ENCODE data around the gene SKIC8.

The SKIC8 gene

GRCh38 chr15:78320183-78320582, 20.8 kb upstream of the SKIC8 start:
- H3K9me3 ChIP-seq (ENCODE audit: insufficient read depth, low read depth, low read length), result no peaks in the 10 kb centered on the region
- H3K9ac ChIP-seq (ENCODE audit: low read depth, low read length), result no peak overlapping the region
- H3K27ac ChIP-seq (ENCODE audit: low read length), result no peak overlapping the region
- H3K4me1 ChIP-seq (ENCODE audit: insufficient read depth, low read length), result peaks cover 30% of the 10 kb centered on the region
- no peaks in the 10 kb centered on the region for H3K36me3 ChIP-seq (ENCODE audit: insufficient read depth, low read depth, low read length)
- no peaks in the 10 kb centered on the region for H3K27me3 ChIP-seq (ENCODE audit: insufficient read depth, low read length)
- H3K4me3 ChIP-seq (ENCODE audit: low read length), result no peak overlapping the region

- H3K4me1 ChIP-seq (ENCODE audit: insufficient read depth, low read length), result peaks cover 30% of the 10 kb centered on the region
- H3K27ac ChIP-seq (ENCODE audit: low read length), result no peak overlapping the region
- H3K9me3 ChIP-seq (ENCODE audit: insufficient read depth, low read depth, low read length), result no peaks in the 10 kb centered on the region
- no peak overlapping the region for H3K9ac ChIP-seq (ENCODE audit: low read depth, low read length)
- no peak overlapping the region for H3K4me3 ChIP-seq (ENCODE audit: low read length)
- no peaks in the 10 kb centered on the region for H3K27me3 ChIP-seq (ENCODE audit: insufficient read depth, low read length)
- H3K36me3 ChIP-seq (ENCODE audit: insufficient read depth, low read depth, low read length), result no peaks in the 10 kb centered on the region
Observed at GRCh38 chr15:78319588-78319987, 20.2 kb upstream of the SKIC8 start.

GRCh38 chr15:78317145-78317836, 17.9 kb upstream of the SKIC8 start:
- Histone ChIP-seq H3K4me1 (ENCODE audit: insufficient read depth, low read length) (peaks cover 27% of the 10 kb centered on the region), H3K27me3 (ENCODE audit: insufficient read depth, low read length) (no peaks in the 10 kb centered on the region), H3K4me3 (ENCODE audit: low read length) (no peak overlapping the region), H3K36me3 (ENCODE audit: insufficient read depth, low read depth, low read length) (no peaks in the 10 kb centered on the region), H3K27ac (ENCODE audit: low read length) (no peak overlapping the region), H3K9ac (ENCODE audit: low read depth, low read length) (peak overlapping the region; percentile 46; the same call in 1 of the 2 replicates), H3K9me3 (ENCODE audit: insufficient read depth, low read depth, low read length) (no peaks in the 10 kb centered on the region)

- Histone ChIP-seq H3K9ac (ENCODE audit: low read depth, low read length) (peak overlapping the region; percentile 46; the same call in 1 of the 2 replicates), H3K36me3 (ENCODE audit: insufficient read depth, low read depth, low read length) (no peaks in the 10 kb centered on the region), H3K9me3 (ENCODE audit: insufficient read depth, low read depth, low read length) (no peaks in the 10 kb centered on the region), H3K27me3 (ENCODE audit: insufficient read depth, low read length) (no peaks in the 10 kb centered on the region), H3K4me3 (ENCODE audit: low read length) (no peak overlapping the region), H3K27ac (ENCODE audit: low read length) (peak overlapping the region; percentile 31), H3K4me1 (ENCODE audit: insufficient read depth, low read length) (peaks cover 20% of the 10 kb centered on the region)
Observed at GRCh38 chr15:78316283-78317083, 17.1 kb upstream of the SKIC8 start.

- H3K4me3 ChIP-seq (ENCODE audit: low read length), result no peak overlapping the region
- H3K27ac ChIP-seq (ENCODE audit: low read length), result peak overlapping the region; percentile 31
- H3K4me1 ChIP-seq (ENCODE audit: insufficient read depth, low read length), result peaks cover 17% of the 10 kb centered on the region; the same call in 1 of the 2 replicates
- H3K9me3 ChIP-seq (ENCODE audit: insufficient read depth, low read depth, low read length), result no peaks in the 10 kb centered on the region
- H3K27me3 ChIP-seq (ENCODE audit: insufficient read depth, low read length), result no peaks in the 10 kb centered on the region
- H3K36me3 ChIP-seq (ENCODE audit: insufficient read depth, low read depth, low read length), result no peaks in the 10 kb centered on the region
- H3K9ac ChIP-seq (ENCODE audit: low read depth, low read length), result peak overlapping the region; percentile 46; the same call in 1 of the 2 replicates
Observed at GRCh38 chr15:78315686-78316282, 16.4 kb upstream of the SKIC8 start.

- Histone ChIP-seq H3K27me3 (ENCODE audit: insufficient read depth, low read length) (no peaks in the 10 kb centered on the region), H3K9ac (ENCODE audit: low read depth, low read length) (no peak overlapping the region), H3K27ac (ENCODE audit: low read length) (no peak overlapping the region), H3K4me1 (ENCODE audit: insufficient read depth, low read length) (peaks cover 17% of the 10 kb centered on the region; the same call in 1 of the 2 replicates), H3K4me3 (ENCODE audit: low read length) (no peak overlapping the region), H3K36me3 (ENCODE audit: insufficient read depth, low read depth, low read length) (no peaks in the 10 kb centered on the region), H3K9me3 (ENCODE audit: insufficient read depth, low read depth, low read length) (no peaks in the 10 kb centered on the region)
Observed at GRCh38 chr15:78314181-78314581, 14.8 kb upstream of the SKIC8 start.

GRCh38 chr15:78313383-78313782, 14.0 kb upstream of the SKIC8 start:
- no peak overlapping the region for H3K4me3 ChIP-seq (ENCODE audit: low read length)
- H3K27me3 ChIP-seq (ENCODE audit: insufficient read depth, low read length), result no peaks in the 10 kb centered on the region
- H3K9me3 ChIP-seq (ENCODE audit: insufficient read depth, low read depth, low read length), result no peaks in the 10 kb centered on the region
- H3K36me3 ChIP-seq (ENCODE audit: insufficient read depth, low read depth, low read length), result no peaks in the 10 kb centered on the region
- no peak overlapping the region for H3K27ac ChIP-seq (ENCODE audit: low read length)
- no peak overlapping the region for H3K9ac ChIP-seq (ENCODE audit: low read depth, low read length)
- H3K4me1 ChIP-seq (ENCODE audit: insufficient read depth, low read length), result peaks cover 17% of the 10 kb centered on the region; the same call in 1 of the 2 replicates

GRCh38 chr15:78312957-78313356, 13.5 kb upstream of the SKIC8 start:
- H3K9ac ChIP-seq (ENCODE audit: low read depth, low read length), result no peak overlapping the region; the same call in 1 of the 2 replicates
- H3K9me3 ChIP-seq (ENCODE audit: insufficient read depth, low read depth, low read length), result no peaks in the 10 kb centered on the region
- H3K4me1 ChIP-seq (ENCODE audit: insufficient read depth, low read length), result peaks cover 17% of the 10 kb centered on the region
- H3K36me3 ChIP-seq (ENCODE audit: insufficient read depth, low read depth, low read length), result no peaks in the 10 kb centered on the region
- no peaks in the 10 kb centered on the region for H3K27me3 ChIP-seq (ENCODE audit: insufficient read depth, low read length)
- H3K4me3 ChIP-seq (ENCODE audit: low read length), result no peak overlapping the region
- H3K27ac ChIP-seq (ENCODE audit: low read length), result peak overlapping the region; percentile 19

GRCh38 chr15:78312536-78312935, 13.1 kb upstream of the SKIC8 start:
- Histone ChIP-seq H3K27ac (ENCODE audit: low read length) (no peak overlapping the region), H3K9ac (ENCODE audit: low read depth, low read length) (no peak overlapping the region; the same call in 1 of the 2 replicates), H3K36me3 (ENCODE audit: insufficient read depth, low read depth, low read length) (no peaks in the 10 kb centered on the region), H3K27me3 (ENCODE audit: insufficient read depth, low read length) (no peaks in the 10 kb centered on the region), H3K9me3 (ENCODE audit: insufficient read depth, low read depth, low read length) (no peaks in the 10 kb centered on the region), H3K4me3 (ENCODE audit: low read length) (no peak overlapping the region), H3K4me1 (ENCODE audit: insufficient read depth, low read length) (peaks cover 17% of the 10 kb centered on the region)

- no peaks in the 10 kb centered on the region for H3K36me3 ChIP-seq (ENCODE audit: insufficient read depth, low read depth, low read length)
- no peak overlapping the region for H3K4me3 ChIP-seq (ENCODE audit: low read length)
- no peaks in the 10 kb centered on the region for H3K27me3 ChIP-seq (ENCODE audit: insufficient read depth, low read length)
- H3K27ac ChIP-seq (ENCODE audit: low read length), result no peak overlapping the region
- H3K9me3 ChIP-seq (ENCODE audit: insufficient read depth, low read depth, low read length), result no peaks in the 10 kb centered on the region
- peaks cover 8% of the 10 kb centered on the region for H3K4me1 ChIP-seq (ENCODE audit: insufficient read depth, low read length)
- no peak overlapping the region for H3K9ac ChIP-seq (ENCODE audit: low read depth, low read length)
Observed at GRCh38 chr15:78311292-78311691, 11.9 kb upstream of the SKIC8 start.

- Histone ChIP-seq H3K9me3 (ENCODE audit: insufficient read depth, low read depth, low read length) (no peaks in the 10 kb centered on the region), H3K27me3 (ENCODE audit: insufficient read depth, low read length) (no peaks in the 10 kb centered on the region), H3K4me3 (ENCODE audit: low read length) (no peak overlapping the region), H3K4me1 (ENCODE audit: insufficient read depth, low read length) (peaks cover 6% of the 10 kb centered on the region), H3K36me3 (ENCODE audit: insufficient read depth, low read depth, low read length) (no peaks in the 10 kb centered on the region), H3K9ac (ENCODE audit: low read depth, low read length) (no peak overlapping the region), H3K27ac (ENCODE audit: low read length) (no peak overlapping the region)
Observed at GRCh38 chr15:78308422-78309032, 9.1 kb upstream of the SKIC8 start.
